22Rv1 (cell line): Measurements from ENCODE around the gene ATF6.

ENCODE experiments used
- ZFX ChIP-seq: fragments of 450-650 bp; IDR thresholded peaks from 2 replicates; pipeline ENCODE4 v1.6.1; 2017; ENCODE audit warnings: antibody characterized with exemption, borderline replicate concordance
- TF ChIP-seq, protein P1 (sequence below): fragments of 450-650 bp; IDR thresholded peaks from 2 replicates; pipeline ENCODE4 v1.5.1; 2017; ENCODE audit warnings: mild to moderate bottlenecking

DNA sequence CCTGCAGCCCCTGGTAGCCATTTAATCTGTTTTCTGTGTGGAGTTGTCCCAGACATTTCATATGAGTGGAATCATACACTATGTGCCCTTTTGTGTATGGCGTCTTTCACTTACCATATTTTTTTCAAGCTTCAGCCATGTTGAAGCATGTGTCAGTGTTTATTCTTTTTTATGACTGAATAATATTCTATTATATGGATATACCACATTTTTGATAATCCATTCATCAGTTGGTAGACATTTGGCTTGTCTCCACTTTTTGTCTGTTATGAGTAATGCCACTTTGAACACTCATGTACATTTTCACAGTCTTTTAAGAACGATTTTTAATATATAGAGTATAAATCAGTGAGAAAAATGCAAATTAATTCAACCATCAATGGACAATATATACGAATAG lies 44.7 kb downstream of the ATF6 start:
- TF ChIP-seq, protein P1, sequence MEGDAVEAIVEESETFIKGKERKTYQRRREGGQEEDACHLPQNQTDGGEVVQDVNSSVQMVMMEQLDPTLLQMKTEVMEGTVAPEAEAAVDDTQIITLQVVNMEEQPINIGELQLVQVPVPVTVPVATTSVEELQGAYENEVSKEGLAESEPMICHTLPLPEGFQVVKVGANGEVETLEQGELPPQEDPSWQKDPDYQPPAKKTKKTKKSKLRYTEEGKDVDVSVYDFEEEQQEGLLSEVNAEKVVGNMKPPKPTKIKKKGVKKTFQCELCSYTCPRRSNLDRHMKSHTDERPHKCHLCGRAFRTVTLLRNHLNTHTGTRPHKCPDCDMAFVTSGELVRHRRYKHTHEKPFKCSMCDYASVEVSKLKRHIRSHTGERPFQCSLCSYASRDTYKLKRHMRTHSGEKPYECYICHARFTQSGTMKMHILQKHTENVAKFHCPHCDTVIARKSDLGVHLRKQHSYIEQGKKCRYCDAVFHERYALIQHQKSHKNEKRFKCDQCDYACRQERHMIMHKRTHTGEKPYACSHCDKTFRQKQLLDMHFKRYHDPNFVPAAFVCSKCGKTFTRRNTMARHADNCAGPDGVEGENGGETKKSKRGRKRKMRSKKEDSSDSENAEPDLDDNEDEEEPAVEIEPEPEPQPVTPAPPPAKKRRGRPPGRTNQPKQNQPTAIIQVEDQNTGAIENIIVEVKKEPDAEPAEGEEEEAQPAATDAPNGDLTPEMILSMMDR, result no peak
- no peak for TF ChIP-seq ZFX
